HEK293T (cell line): ENCODE measurements around the gene TMTC2.

Experiments used
- CTCF ChIA-PET: fragments of 350-600 bp; formaldehyde crosslinking; extraction: SDS; loops from one replicate; lab custom pipeline; 2021; ENCODE audit warnings: antibody characterized with exemption, inconsistent platforms; lab: Yijun Ruan, JAX
- POLR2A ChIA-PET: fragments of 350-600 bp; formaldehyde crosslinking; extraction: SDS; loops from one replicate; lab custom pipeline; 2020; ENCODE audit warnings: antibody characterized with exemption, inconsistent platforms; lab: Yijun Ruan, JAX
- DNase-seq: peaks from one replicate; pipeline ENCODE4 v3.0.0; 2012; ENCODE audit warnings: mixed read lengths; ENCODE audit errors: extremely low spot score
- ARNT ChIP-seq: fragments of 450-650 bp; IDR thresholded peaks from 2 replicates; pipeline ENCODE4 v1.6.1; 2017; ENCODE audit warnings: mild to moderate bottlenecking
- BHLHE40 ChIP-seq: fragments of 450-650 bp; IDR thresholded peaks from 2 replicates; pipeline ENCODE4 v1.6.1; 2016; ENCODE audit warnings: mild to moderate bottlenecking, moderate library complexity, borderline replicate concordance
- CTBP1 ChIP-seq: fragments of 450-650 bp; IDR thresholded peaks from 2 replicates; pipeline ENCODE4 v1.6.1; 2016; ENCODE audit warnings: borderline replicate concordance
- ELF4 ChIP-seq: fragments of 450-650 bp; IDR thresholded peaks from 2 replicates; pipeline ENCODE4 v1.6.1; 2017; ENCODE audit warnings: antibody characterized with exemption
- FOXA1 ChIP-seq: fragments of 450-650 bp; IDR thresholded peaks from 2 replicates; pipeline ENCODE4 v1.6.1; 2016; ENCODE audit warnings: mild to moderate bottlenecking
- FOXK2 ChIP-seq: fragments of 450-650 bp; IDR thresholded peaks from 2 replicates; pipeline ENCODE4 v1.6.1; 2016; ENCODE audit warnings: mild to moderate bottlenecking
- FOXM1 ChIP-seq: fragments of 450-650 bp; IDR thresholded peaks from 2 replicates; pipeline ENCODE4 v1.6.1; 2017; ENCODE audit warnings: mild to moderate bottlenecking, borderline replicate concordance
- HDGF ChIP-seq: fragments of 450-650 bp; IDR thresholded peaks from 2 replicates; pipeline ENCODE4 v1.6.1; 2017; ENCODE audit warnings: antibody characterized with exemption, borderline replicate concordance
- L3MBTL2 ChIP-seq: fragments of 450-650 bp; conservative IDR thresholded peaks from 2 replicates; pipeline ENCODE4 v1.6.1; 2016; ENCODE audit warnings: mild to moderate bottlenecking
- LEF1 ChIP-seq: fragments of 450-650 bp; IDR thresholded peaks from 2 replicates; pipeline ENCODE4 v1.6.1; 2017; ENCODE audit warnings: mild to moderate bottlenecking, borderline replicate concordance
- NFRKB ChIP-seq: fragments of 450-650 bp; IDR thresholded peaks from 2 replicates; pipeline ENCODE4 v1.6.1; 2016; ENCODE audit warnings: mild to moderate bottlenecking, moderate library complexity
- PKNOX1 ChIP-seq: fragments of 450-650 bp; IDR thresholded peaks from 2 replicates; pipeline ENCODE4 v1.6.1; 2016
- SP1 ChIP-seq: fragments of 450-650 bp; IDR thresholded peaks from 2 replicates; pipeline ENCODE4 v1.6.1; 2017
- SUZ12 ChIP-seq: fragments of 450-650 bp; IDR thresholded peaks from 2 replicates; pipeline ENCODE4 v1.6.1; 2016; ENCODE audit warnings: mild to moderate bottlenecking
- TARDBP ChIP-seq: fragments of 450-650 bp; IDR thresholded peaks from 2 replicates; pipeline ENCODE4 v1.6.1; 2016
- ZNF384 ChIP-seq: fragments of 450-650 bp; IDR thresholded peaks from 2 replicates; pipeline ENCODE4 v1.6.1; 2016

TMTC2 gene

GRCh38 chr12:82896277-82896676 lies 209.6 kb downstream of the TMTC2 start:
- DNase-seq: no peak
- CTCF ChIA-PET: no interaction called here
- POLR2A ChIA-PET: interaction anchor here (1.0 kb wide), 1 partner anchor 210 kb away, joined by 3 read pairs; no protein-coding TSS in a partner anchor
- TF ChIP-seq TARDBP (no peak), SP1 (no peak), SUZ12 (no peak), FOXM1 (no peak), BHLHE40 (no peak), FOXK2 (no peak), NFRKB (no peak), LEF1 (no peak), CTBP1 (no peak), ZNF384 (no peak), PKNOX1 (no peak), FOXA1 (no peak), ELF4 (no peak), L3MBTL2 (no peak), HDGF (no peak), ARNT (no peak)

GRCh38 chr12:82896979-82897378 lies 210.3 kb downstream of the TMTC2 start:
- no peak for DNase-seq
- POLR2A ChIA-PET: interaction anchor here (1.0 kb wide), 1 partner anchor 211 kb away, joined by 3 read pairs; no protein-coding TSS in a partner anchor
- no peak for TF ChIP-seq LEF1
- CTCF ChIA-PET: no interaction called here

GRCh38 chr12:82898441-82898840 lies 211.7 kb downstream of the TMTC2 start:
- ChIA-PET CTCF (interaction anchor here (0.7 kb wide), 1 partner anchor 1288 kb away, joined by 3 read pairs; no protein-coding TSS in a partner anchor), POLR2A (no interaction called here)
- no peak for DNase-seq
- TF ChIP-seq SUZ12 (no peak), BHLHE40 (no peak), CTBP1 (no peak), FOXM1 (no peak), SP1 (no peak), LEF1 (no peak), PKNOX1 (no peak), L3MBTL2 (no peak), FOXK2 (no peak), NFRKB (no peak), ARNT (no peak), TARDBP (no peak), ZNF384 (no peak), FOXA1 (no peak), ELF4 (no peak), HDGF (no peak)

GRCh38 chr12:82904219-82904790 lies 217.6 kb downstream of the TMTC2 start:
- DNase-seq: no peak
- CTCF ChIA-PET: no interaction called here
- TF ChIP-seq NFRKB: no peak
- TF ChIP-seq TARDBP: no peak
- no peak for TF ChIP-seq SUZ12
- TF ChIP-seq LEF1: no peak
- TF ChIP-seq PKNOX1: no peak
- TF ChIP-seq FOXK2: no peak
- TF ChIP-seq FOXM1: no peak
- no peak for TF ChIP-seq FOXA1
- no peak for TF ChIP-seq CTBP1
- TF ChIP-seq SP1: no peak
- no peak for TF ChIP-seq ARNT
- no peak for TF ChIP-seq ZNF384
- TF ChIP-seq L3MBTL2: no peak
- TF ChIP-seq ELF4: no peak
- POLR2A ChIA-PET: no interaction called here

GRCh38 chr12:82910246-82910893 lies 223.7 kb downstream of the TMTC2 start:
- POLR2A ChIA-PET: no interaction called here
- TF ChIP-seq NFRKB (no peak), ZNF384 (no peak), FOXK2 (no peak), TARDBP (no peak), L3MBTL2 (no peak), ARNT (no peak), SP1 (no peak), PKNOX1 (no peak), ELF4 (no peak), HDGF (no peak), SUZ12 (no peak), CTBP1 (no peak), LEF1 (no peak), BHLHE40 (no peak), FOXM1 (no peak), FOXA1 (no peak)
- CTCF ChIA-PET: no interaction called here
- no peak for DNase-seq
